CD14-positive monocyte (primary cell): ENCODE results near the gene KIRREL3. TPM values are rescaled to one million over a fixed set of nuclear protein-coding genes. Genes with fewer than 3 reads are reported as not detected.

ENCODE experiments used
- DNase-seq, 3 donors: peaks; one replicate each; pipeline ENCODE4 v3.0.0-alpha.2; 2011 to 2022
- H2AFZ ChIP-seq: 2 replicates; pipeline ENCODE4 v1.6.0; 2012; ENCODE audit warnings: mild to moderate bottlenecking, low read depth, low read length, inconsistent platforms; ENCODE audit not compliant: insufficient read depth, poor library complexity, severe bottlenecking
- H3K27ac ChIP-seq, 2 donors: 1 replicate in 1 of 2; 2 replicates in 1 of 2; pipeline ENCODE4 v1.5.1; 2012 to 2013; ENCODE audit warnings: low read length in 2 of 2, control low read depth in 1 of 2, inconsistent platforms in 1 of 2, low read depth in 1 of 2, mild to moderate bottlenecking in 1 of 2
- H3K27me3 ChIP-seq, 2 donors: one replicate each; pipeline versions ENCODE4 v1.6.0 to v1.6.1; 2011 to 2013; ENCODE audit warnings: low read length in 2 of 2; ENCODE audit not compliant: control insufficient read depth in 2 of 2, insufficient read depth in 2 of 2
- H3K36me3 ChIP-seq, 2 donors: replicated peaks in 1 of 2; 1 replicate in 1 of 2; 2 replicates in 1 of 2; pipeline versions ENCODE4 v1.5.1 to v1.6.1; 2012 to 2013; ENCODE audit warnings: low read length in 2 of 2, control low read depth in 1 of 2, inconsistent platforms in 1 of 2, mild to moderate bottlenecking in 1 of 2; ENCODE audit not compliant: insufficient read depth in 2 of 2, control insufficient read depth in 1 of 2
- H3K4me1 ChIP-seq, 2 donors: 1 replicate in 1 of 2; 2 replicates in 1 of 2; pipeline versions ENCODE4 v1.5.1 to v1.6.1; 2012 to 2013; ENCODE audit warnings: low read length in 2 of 2, control low read depth in 1 of 2, inconsistent platforms in 1 of 2, mild to moderate bottlenecking in 1 of 2, moderate library complexity in 1 of 2; ENCODE audit not compliant: insufficient read depth in 2 of 2, control insufficient read depth in 1 of 2
- H3K4me2 ChIP-seq: replicated peaks from 2 replicates; pipeline ENCODE3; 2012; ENCODE audit warnings: low read length, moderate library complexity, mild to moderate bottlenecking; ENCODE audit not compliant: poor library complexity, severe bottlenecking; ENCODE audit errors: extremely low read depth
- H3K4me3 ChIP-seq, 3 experiments: fragments of 200-600 bp in 1 of 3; sonication (generic) in 1 of 3; replicated peaks in 1 of 3; 1 replicate in 2 of 3; 2 replicates in 1 of 3; pipeline ENCODE4 v1.5.1; 2011 to 2013; ENCODE audit warnings: low read length in 3 of 3, mild to moderate bottlenecking in 3 of 3, control low read depth in 2 of 3, low read depth in 2 of 3, inconsistent platforms in 1 of 3, moderate library complexity in 1 of 3
- H3K79me2 ChIP-seq: 2 replicates; pipeline ENCODE4 v1.6.0; 2012; ENCODE audit warnings: mild to moderate bottlenecking, control low read depth, inconsistent platforms, low read length, moderate library complexity; ENCODE audit not compliant: insufficient read depth
- H3K9ac ChIP-seq: 2 replicates; pipeline ENCODE4 v1.6.0; 2017; ENCODE audit warnings: low read length, mild to moderate bottlenecking; ENCODE audit not compliant: insufficient read depth, poor library complexity, severe bottlenecking
- H3K9me3 ChIP-seq, 2 donors: replicated peaks in 1 of 2; 1 replicate in 1 of 2; 2 replicates in 1 of 2; pipeline versions ENCODE4 v1.5.1 to v1.6.1; 2012 to 2013; ENCODE audit warnings: low read length in 2 of 2, control low read depth in 1 of 2; ENCODE audit not compliant: control insufficient read depth in 1 of 2, insufficient read depth in 1 of 2
- H4K20me1 ChIP-seq: 2 replicates; pipeline ENCODE4 v1.6.0; 2012; ENCODE audit warnings: mild to moderate bottlenecking, low read length, control low read depth, moderate library complexity; ENCODE audit not compliant: insufficient read depth
- H3K27ac Mint-ChIP-seq, 7 donors: one replicate each; pipeline ENCODE4 v1.8.0; 2020; ENCODE audit warnings: mild to moderate bottlenecking in 7 of 7, mixed read lengths in 7 of 7, moderate library complexity in 6 of 7, inconsistent platforms in 2 of 7
- H3K27me3 Mint-ChIP-seq, 3 donors: one replicate each; pipeline ENCODE4 v1.8.0; 2021 to 2022; ENCODE audit warnings: low read depth in 3 of 3, mild to moderate bottlenecking in 3 of 3, mixed read lengths in 3 of 3, moderate library complexity in 3 of 3, inconsistent platforms in 1 of 3
- H3K36me3 Mint-ChIP-seq, 2 donors: one replicate each; pipeline ENCODE4 v1.8.0; 2020; ENCODE audit warnings: mixed read lengths in 2 of 2, inconsistent platforms in 1 of 2, mild to moderate bottlenecking in 1 of 2
- H3K4me1 Mint-ChIP-seq: one replicate; pipeline ENCODE4 v1.8.0; 2020; ENCODE audit warnings: mild to moderate bottlenecking, mixed read lengths
- H3K4me3 Mint-ChIP-seq, 2 donors: one replicate each; pipeline ENCODE4 v1.8.0; 2020; ENCODE audit warnings: mild to moderate bottlenecking in 2 of 2, mixed read lengths in 2 of 2, moderate library complexity in 1 of 2
- H3K9me3 Mint-ChIP-seq, 7 donors: one replicate each; pipeline ENCODE4 v1.8.0; 2020 to 2022; ENCODE audit warnings: mixed read lengths in 7 of 7, mild to moderate bottlenecking in 6 of 7, moderate library complexity in 6 of 7, inconsistent platforms in 2 of 7
- WGBS: methylation state at CpG from one replicate; pipeline ENCODE4 v1.1.5; 2013; ENCODE audit warnings: missing lambda C conversion rate; ENCODE audit not compliant: insufficient coverage; 5-methylcytosine and 5-hydroxymethylcytosine counted together
- intact Hi-C, 2 donors: fragments of 100-400 bp; cut with micrococcal nuclease; formaldehyde crosslinking; loops; one replicate each; pipeline versions ENCODE4 v1.15.0 to v1.15.1; 2023
- polyA plus RNA-seq, 3 donors: library from polyadenylated mRNA; depleted of rRNA in 1 of 3; unstranded in 2 of 3; stranded (reverse) in 1 of 3; fragments of 300-500 nt in 2 of 3; fragments of >200 nt in 1 of 3; fragmentation: Illumina TruSeq in 2 of 3; gene quantifications; 1 replicate in 2 of 3; 2 replicates in 1 of 3; pipeline ENCODE4 v1.2.3, GENCODE V29; 2012 to 2021
- TF ChIP-seq, protein P1 (sequence below): fragments of 200-600 bp; IDR thresholded peaks from one replicate; pipeline ENCODE4 v1.8.0; 2022; ENCODE audit warnings: antibody characterized with exemption, mild to moderate bottlenecking

Gene KIRREL3
- polyA plus RNA-seq, 3 donors = not detected

DNA sequence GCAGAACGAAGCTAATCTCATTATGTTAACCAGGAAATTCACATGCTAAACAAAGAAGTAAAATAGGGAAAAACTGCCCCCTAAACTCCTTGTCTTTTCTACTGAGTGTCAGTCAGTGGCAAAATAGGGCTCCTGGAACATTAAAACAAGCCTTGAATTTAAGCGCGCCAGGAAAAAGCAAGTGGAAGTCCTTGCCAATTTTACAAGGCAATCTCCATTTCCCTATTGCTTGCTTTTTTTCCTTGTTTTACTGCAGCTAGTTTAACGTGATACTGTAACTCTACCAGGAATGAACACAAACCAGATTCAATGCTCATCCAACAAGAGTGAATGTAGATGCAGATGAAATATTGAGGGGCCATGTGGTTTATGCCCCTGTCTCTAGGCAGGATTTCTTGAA, 28.1 kb upstream of the KIRREL3 start:
- WGBS = 100% methylated on average over 2 of the region's 4 CpGs
- no peaks in the 10 kb centered on the region for H3K4me1 ChIP-seq
- no peaks in the 10 kb centered on the region for H3K36me3 ChIP-seq
- no peaks in the 10 kb centered on the region for H3K27me3 ChIP-seq
- intact Hi-C loops = no loop called here
- no peaks in the 10 kb centered on the region for H3K79me2 ChIP-seq
- no peak overlapping the region for H3K9ac ChIP-seq
- no peaks in the 10 kb centered on the region for H3K9me3 ChIP-seq
- no peak overlapping the region for H3K4me2 ChIP-seq
- no peak overlapping the region for H2AFZ ChIP-seq
- H4K20me1 ChIP-seq = no peaks in the 10 kb centered on the region
- Mint-ChIP-seq H3K4me3 (no peak overlapping the region), H3K27me3 (peaks cover 0 to 2% (median 2%) of the 10 kb centered on the region in 3 donors), H3K36me3 (no peaks in the 10 kb centered on the region), H3K4me1 (no peaks in the 10 kb centered on the region), H3K9me3 (peaks cover 0 to 3% (median 0%) of the 10 kb centered on the region in 7 donors), H3K27ac (no peak overlapping the region)
- H3K4me3 ChIP-seq = no peak overlapping the region
- TF ChIP-seq, protein P1, sequence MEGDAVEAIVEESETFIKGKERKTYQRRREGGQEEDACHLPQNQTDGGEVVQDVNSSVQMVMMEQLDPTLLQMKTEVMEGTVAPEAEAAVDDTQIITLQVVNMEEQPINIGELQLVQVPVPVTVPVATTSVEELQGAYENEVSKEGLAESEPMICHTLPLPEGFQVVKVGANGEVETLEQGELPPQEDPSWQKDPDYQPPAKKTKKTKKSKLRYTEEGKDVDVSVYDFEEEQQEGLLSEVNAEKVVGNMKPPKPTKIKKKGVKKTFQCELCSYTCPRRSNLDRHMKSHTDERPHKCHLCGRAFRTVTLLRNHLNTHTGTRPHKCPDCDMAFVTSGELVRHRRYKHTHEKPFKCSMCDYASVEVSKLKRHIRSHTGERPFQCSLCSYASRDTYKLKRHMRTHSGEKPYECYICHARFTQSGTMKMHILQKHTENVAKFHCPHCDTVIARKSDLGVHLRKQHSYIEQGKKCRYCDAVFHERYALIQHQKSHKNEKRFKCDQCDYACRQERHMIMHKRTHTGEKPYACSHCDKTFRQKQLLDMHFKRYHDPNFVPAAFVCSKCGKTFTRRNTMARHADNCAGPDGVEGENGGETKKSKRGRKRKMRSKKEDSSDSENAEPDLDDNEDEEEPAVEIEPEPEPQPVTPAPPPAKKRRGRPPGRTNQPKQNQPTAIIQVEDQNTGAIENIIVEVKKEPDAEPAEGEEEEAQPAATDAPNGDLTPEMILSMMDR = no peak
- no peak for DNase-seq
- H3K27ac ChIP-seq = no peak overlapping the region

DNA sequence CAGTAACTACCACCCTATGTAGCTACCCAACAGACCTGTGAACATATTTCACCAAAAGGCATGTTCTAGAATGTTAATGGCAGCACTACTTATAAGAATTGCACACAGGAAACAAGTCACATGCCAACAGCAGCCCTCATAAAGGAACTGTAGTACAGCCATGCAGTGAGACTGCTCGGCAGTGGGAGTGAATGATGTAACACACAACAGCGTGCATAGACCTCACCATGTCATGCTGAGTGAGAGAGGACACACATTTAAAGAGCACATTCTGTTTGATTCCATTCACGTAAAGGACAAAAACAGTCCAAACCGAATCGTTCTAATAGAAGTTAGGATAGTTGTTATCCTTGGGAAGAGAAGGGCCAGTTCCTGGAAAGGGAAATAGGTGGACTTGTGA, 27.2 kb upstream of the KIRREL3 start:
- Histone ChIP-seq H2AFZ (no peak overlapping the region), H3K9me3 (no peaks in the 10 kb centered on the region), H3K36me3 (no peaks in the 10 kb centered on the region), H3K9ac (no peak overlapping the region), H3K4me1 (no peaks in the 10 kb centered on the region), H4K20me1 (no peaks in the 10 kb centered on the region), H3K27me3 (no peaks in the 10 kb centered on the region), H3K4me2 (no peak overlapping the region), H3K4me3 (no peak overlapping the region), H3K79me2 (no peaks in the 10 kb centered on the region), H3K27ac (no peak overlapping the region)
- TF ChIP-seq, protein P1 = no peak
- Mint-ChIP-seq H3K4me1 (no peaks in the 10 kb centered on the region), H3K27ac (no peak overlapping the region), H3K4me3 (no peak overlapping the region), H3K9me3 (peaks cover 0 to 3% (median 0%) of the 10 kb centered on the region in 7 donors), H3K27me3 (peaks cover 0 to 2% (median 2%) of the 10 kb centered on the region in 3 donors), H3K36me3 (no peaks in the 10 kb centered on the region)
- intact Hi-C loops = no loop called here
- 91% methylated on average over 3 of the region's 5 CpGs for WGBS
- DNase-seq = no peak
